ENCODE results near the gene BTBD16. TPM values are rescaled to one million over a fixed set of nuclear protein-coding genes. Genes with fewer than 3 reads are reported as not detected.

Gene BTBD16
- total RNA-seq, 6 donors from 2014 or later: 0.20 to 1.8 (median 0.91) TPM; not detected in 3

DNA sequence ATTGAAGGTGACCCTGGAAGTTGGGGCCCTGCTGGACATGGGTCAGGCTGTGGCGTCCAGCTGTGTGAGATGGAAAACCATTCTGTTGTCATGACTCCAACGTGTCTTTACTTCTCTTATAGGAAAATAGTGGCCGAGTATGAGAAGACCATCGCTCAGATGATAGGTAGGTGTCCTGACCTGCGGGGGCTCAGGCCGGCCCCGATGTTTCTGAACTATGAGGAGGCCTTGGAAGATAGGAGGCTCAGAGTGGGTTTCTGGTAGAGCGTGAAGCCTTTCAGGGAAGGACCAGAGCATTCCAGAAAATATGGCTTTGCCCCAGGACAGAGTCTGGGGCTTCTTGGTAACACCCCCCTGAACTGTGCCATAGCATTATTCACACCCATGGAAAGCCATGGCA, 29.3 kb upstream of the BTBD16 start:
- no peaks in the 10 kb centered on the region for H3K27me3 ChIP-seq
- peaks cover 30 to 100% (median 76%) of the 10 kb centered on the region in 4 donors for H3K36me3 ChIP-seq
- no peaks in the 10 kb centered on the region for H3K4me1 ChIP-seq
- no peak overlapping the region for H3K4me3 ChIP-seq
- H3K27ac ChIP-seq: no peak overlapping the region
- H3K9me3 ChIP-seq: no peaks in the 10 kb centered on the region
- DNase-seq: no peak
- 93 to 98% methylated on average over 7 to 8 of the region's 8 CpGs for WGBS, 2 donors
- ATAC-seq (ENCODE audit: low FRiP score in 2 of 2): no peak
- TF ChIP-seq EP300 (IDR thresholded peaks at IDR 0.05): no peak
- TF ChIP-seq POLR2A (IDR thresholded peaks at IDR 0.05): no peak
- TF ChIP-seq POLR2AphosphoS5 (IDR thresholded peaks at IDR 0.05): no peak
- TF ChIP-seq, protein P1, sequence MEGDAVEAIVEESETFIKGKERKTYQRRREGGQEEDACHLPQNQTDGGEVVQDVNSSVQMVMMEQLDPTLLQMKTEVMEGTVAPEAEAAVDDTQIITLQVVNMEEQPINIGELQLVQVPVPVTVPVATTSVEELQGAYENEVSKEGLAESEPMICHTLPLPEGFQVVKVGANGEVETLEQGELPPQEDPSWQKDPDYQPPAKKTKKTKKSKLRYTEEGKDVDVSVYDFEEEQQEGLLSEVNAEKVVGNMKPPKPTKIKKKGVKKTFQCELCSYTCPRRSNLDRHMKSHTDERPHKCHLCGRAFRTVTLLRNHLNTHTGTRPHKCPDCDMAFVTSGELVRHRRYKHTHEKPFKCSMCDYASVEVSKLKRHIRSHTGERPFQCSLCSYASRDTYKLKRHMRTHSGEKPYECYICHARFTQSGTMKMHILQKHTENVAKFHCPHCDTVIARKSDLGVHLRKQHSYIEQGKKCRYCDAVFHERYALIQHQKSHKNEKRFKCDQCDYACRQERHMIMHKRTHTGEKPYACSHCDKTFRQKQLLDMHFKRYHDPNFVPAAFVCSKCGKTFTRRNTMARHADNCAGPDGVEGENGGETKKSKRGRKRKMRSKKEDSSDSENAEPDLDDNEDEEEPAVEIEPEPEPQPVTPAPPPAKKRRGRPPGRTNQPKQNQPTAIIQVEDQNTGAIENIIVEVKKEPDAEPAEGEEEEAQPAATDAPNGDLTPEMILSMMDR (IDR thresholded peaks at IDR 0.05): no peak

DNA sequence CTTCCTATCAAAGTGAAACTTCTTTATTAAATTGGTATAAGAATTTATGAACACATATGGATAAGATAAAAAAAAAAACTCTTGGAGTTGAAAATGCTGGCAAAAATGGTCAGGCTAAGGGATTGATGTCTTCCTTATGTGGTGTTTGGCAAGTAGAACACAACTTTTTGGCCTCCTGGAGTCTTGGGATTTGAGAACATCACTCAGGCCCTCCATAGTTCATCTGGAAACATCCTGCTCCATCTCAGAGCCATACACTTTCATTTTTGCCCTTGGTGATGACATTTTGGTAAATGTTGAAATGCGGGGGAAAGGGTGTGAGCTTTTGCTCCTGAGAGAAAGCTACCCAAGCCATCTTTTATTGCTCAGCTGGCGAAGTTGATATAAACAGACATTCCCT, 27.5 kb upstream of the BTBD16 start:
- 80 to 86% methylated on average over 2 of the region's 2 CpGs for whole genome bisulfite sequencing, 2 donors
- H3K4me3 ChIP-seq: no peak overlapping the region
- peaks cover 24 to 98% (median 69%) of the 10 kb centered on the region in 4 donors for H3K36me3 ChIP-seq
- DNase-seq (no peak), ATAC-seq (ENCODE audit: low FRiP score in 2 of 2) (peak in 1 of 2 donors; percentile 40)
- no peak overlapping the region for H3K27ac ChIP-seq
- H3K27me3 ChIP-seq: no peaks in the 10 kb centered on the region
- H3K4me1 ChIP-seq: no peaks in the 10 kb centered on the region
- TF ChIP-seq POLR2A (IDR thresholded peaks at IDR 0.05): no peak
- TF ChIP-seq, protein P1 (IDR thresholded peaks at IDR 0.05): no peak
- no peak for TF ChIP-seq EP300 (IDR thresholded peaks at IDR 0.05)
- no peak for TF ChIP-seq POLR2AphosphoS5 (IDR thresholded peaks at IDR 0.05)
- H3K9me3 ChIP-seq: no peaks in the 10 kb centered on the region

- Histone ChIP-seq H3K4me3 (no peak overlapping the region), H3K4me1 (no peaks in the 10 kb centered on the region), H3K9me3 (no peaks in the 10 kb centered on the region), H3K36me3 (peaks cover 23 to 98% (median 70%) of the 10 kb centered on the region in 4 donors), H3K27ac (no peak overlapping the region), H3K27me3 (no peaks in the 10 kb centered on the region)
- 84 to 86% methylated on average over 10 to 11 of the region's 11 CpGs for WGBS, 2 donors
- no peak for DNase-seq
- no peak for TF ChIP-seq EP300 (IDR thresholded peaks at IDR 0.05)
- TF ChIP-seq, protein P1 (IDR thresholded peaks at IDR 0.05): no peak
- TF ChIP-seq POLR2AphosphoS5 (IDR thresholded peaks at IDR 0.05): no peak
- TF ChIP-seq POLR2A (IDR thresholded peaks at IDR 0.05): no peak
- no peak for ATAC-seq (ENCODE audit: low FRiP score in 2 of 2)
Observed at GRCh38 chr10:122244001-122244975, 26.8 kb upstream of the BTBD16 start.

GRCh38 chr10:122245136-122245535, 26.0 kb upstream of the BTBD16 start:
- 77 to 85% methylated on average over 4 of the region's 4 CpGs for WGBS, 2 donors
- peaks cover 29 to 98% (median 69%) of the 10 kb centered on the region in 4 donors for H3K36me3 ChIP-seq
- H3K4me3 ChIP-seq: no peak overlapping the region
- no peaks in the 10 kb centered on the region for H3K4me1 ChIP-seq
- H3K27me3 ChIP-seq: no peaks in the 10 kb centered on the region
- H3K9me3 ChIP-seq: no peaks in the 10 kb centered on the region
- TF ChIP-seq, protein P1 (IDR thresholded peaks at IDR 0.05): no peak
- no peak for TF ChIP-seq EP300 (IDR thresholded peaks at IDR 0.05)
- no peak for TF ChIP-seq POLR2A (IDR thresholded peaks at IDR 0.05)
- TF ChIP-seq POLR2AphosphoS5 (IDR thresholded peaks at IDR 0.05): no peak
- ATAC-seq (ENCODE audit: low FRiP score in 2 of 2): no peak
- DNase-seq: no peak
- no peak overlapping the region for H3K27ac ChIP-seq
